ENCODE results near the gene CEP192. TPM values are rescaled to one million over a fixed set of nuclear protein-coding genes. Genes with fewer than 3 reads are reported as not detected.

CEP192 gene
- total and polyA plus RNA-seq, 4 donors = 2.5 to 32.4 (median 10.9) TPM

- Histone ChIP-seq H3K27me3 (ENCODE audit: control insufficient read depth in 4 of 4, insufficient read depth in 4 of 4, low read length in 3 of 4) (no peaks in the 10 kb centered on the region), H3K27ac (ENCODE audit: low read depth in 1 of 2, low read length in 2 of 2) (no peak overlapping the region), H3K36me3 (ENCODE audit: control insufficient read depth in 4 of 4, insufficient read depth in 3 of 4, low read depth in 1 of 4, low read length in 3 of 4) (peaks cover 0 to 3% (median under 1%) of the 10 kb centered on the region in 4 donors), H3K9ac (ENCODE audit: low read depth in 1 of 2, low read length in 2 of 2) (no peak overlapping the region), H3K9me3 (ENCODE audit: control insufficient read depth in 4 of 4, low read length in 3 of 4) (no peaks in the 10 kb centered on the region), H3K4me3 (ENCODE audit: low read depth in 1 of 3, low read length in 3 of 3) (no peak overlapping the region), H3K4me1 (ENCODE audit: control insufficient read depth in 4 of 4, insufficient read depth in 4 of 4, low read length in 3 of 4) (peaks cover 0 to 2% (median 0%) of the 10 kb centered on the region in 4 donors)
- no peak for DNase-seq (ENCODE audit: low spot score)
- no peak for TF ChIP-seq EGR1 (IDR thresholded peaks at IDR 0.05; ENCODE audit: low read depth in 2 of 2)
- no peak for TF ChIP-seq FOXA2 (IDR thresholded peaks at IDR 0.05)
- TF ChIP-seq RAD21 (IDR thresholded peaks at IDR 0.05) = no peak
- no peak for TF ChIP-seq TAF1 (conservative IDR thresholded peaks at IDR 0.05)
- TF ChIP-seq ATF3 (IDR thresholded peaks at IDR 0.05) = no peak
- TF ChIP-seq JUND (IDR thresholded peaks at IDR 0.05) = no peak
- no peak for TF ChIP-seq SP1 (IDR thresholded peaks at IDR 0.05)
- TF ChIP-seq GABPA (IDR thresholded peaks at IDR 0.05 in 1 of 2, conservative IDR thresholded peaks at IDR 0.05 in 1 of 2) = no peak
- TF ChIP-seq HNF4A (conservative IDR thresholded peaks at IDR 0.05) = no peak
- TF ChIP-seq HNF4G (IDR thresholded peaks at IDR 0.05) = no peak
- no peak for TF ChIP-seq NR2F2 (IDR thresholded peaks at IDR 0.05)
- no peak for TF ChIP-seq RXRA (IDR thresholded peaks at IDR 0.05)
- TF ChIP-seq REST (IDR thresholded peaks at IDR 0.05) = no peak
- TF ChIP-seq FOXA1 (IDR thresholded peaks at IDR 0.05) = no peak
- no peak for TF ChIP-seq ZBTB33 (IDR thresholded peaks at IDR 0.05)
- no peak for TF ChIP-seq YY1 (IDR thresholded peaks at IDR 0.05)
- TF ChIP-seq MAX (IDR thresholded peaks at IDR 0.05) = no peak
- no peak for TF ChIP-seq CTCF (IDR thresholded peaks at IDR 0.05; ENCODE audit: low read depth, low read length, missing input control)
- WGBS = 76% methylated on average over 6 of the region's 6 CpGs
Observed at GRCh38 chr18:12998332-12999060, 7.3 kb downstream of the CEP192 start.

Data from liver (tissue), 9 donors.